ENCODE results near the gene CCL24.
"Not testable (repeated sequence)": the region's sequence is repeated elsewhere in the genome, so short reads cannot be mapped to it uniquely, and the experiment has no call there.

Gene CCL24

DNA sequence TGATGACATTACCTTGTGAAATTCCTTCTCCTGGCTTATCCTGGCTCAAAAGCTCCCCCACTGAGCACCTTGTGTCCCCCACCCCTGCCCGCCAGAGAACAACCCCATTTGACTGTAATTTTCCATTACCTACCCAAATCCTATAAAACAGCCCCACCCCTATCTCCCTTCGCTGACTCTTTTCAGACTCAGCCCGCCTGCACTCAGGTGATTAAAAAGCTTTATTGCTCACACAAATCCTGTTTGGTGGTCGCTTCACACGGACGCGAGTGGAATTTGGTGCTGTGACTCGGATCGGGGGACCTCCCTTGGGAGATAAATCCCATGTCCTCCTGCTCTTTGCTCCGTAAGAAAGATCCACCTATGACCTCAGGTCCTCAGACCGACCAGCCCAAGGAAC, 34.6 kb downstream of the CCL24 start:
- DNase-seq, result not testable (repeated sequence)

DNA sequence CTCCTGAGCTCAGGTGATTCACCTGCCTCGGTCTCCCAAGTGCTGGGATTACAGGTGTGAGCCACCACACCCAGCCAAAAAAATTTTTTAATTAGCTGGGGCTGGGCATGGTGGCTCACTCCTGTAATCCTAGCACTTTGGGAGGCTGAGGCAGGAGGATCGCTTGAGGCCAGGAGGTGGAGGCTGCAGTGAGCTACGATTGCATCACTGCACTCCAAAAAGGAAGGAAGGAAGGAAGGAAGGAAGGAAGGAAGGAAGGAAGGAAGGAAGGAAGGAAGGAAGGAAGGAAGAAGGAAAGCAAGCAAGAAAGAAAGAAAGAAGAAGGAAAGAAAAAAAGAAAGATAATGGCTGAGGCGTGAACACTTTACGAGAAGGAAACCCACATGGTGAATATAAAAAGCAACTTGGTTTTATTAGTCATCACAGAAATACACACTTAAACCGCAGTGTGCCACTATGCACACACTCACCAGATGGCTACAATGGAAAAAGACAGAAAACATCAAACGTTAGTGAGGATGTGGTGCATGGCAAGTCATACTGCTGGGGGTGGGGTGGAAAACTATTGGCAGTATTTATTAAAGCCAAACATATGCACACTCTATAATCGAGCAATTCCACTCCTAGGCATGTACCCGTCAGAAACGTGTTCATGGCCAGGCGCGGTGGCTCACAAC, 37.2 kb downstream of the CCL24 start:
- peak in 1 of 4 experiments; percentile 7 for DNase-seq

DNA sequence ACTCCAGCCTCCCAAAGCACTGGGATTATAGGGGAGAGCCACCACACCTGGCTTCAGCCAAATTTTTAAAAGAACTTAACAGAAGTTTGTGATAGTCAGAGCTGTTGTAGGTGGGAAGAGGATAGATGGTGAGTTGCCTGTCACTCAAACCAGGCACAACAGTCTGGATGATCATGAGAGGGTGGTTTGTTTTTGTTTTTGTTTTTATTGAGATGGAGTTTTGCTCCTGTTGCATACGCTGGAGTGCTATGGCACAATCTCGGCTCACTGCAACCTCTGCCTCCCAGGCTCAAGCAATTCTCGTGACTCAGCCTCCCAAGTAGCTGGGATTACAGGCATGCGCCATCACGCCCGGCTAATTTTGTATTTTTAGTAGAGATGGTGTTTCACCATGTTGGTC, 39.6 kb downstream of the CCL24 start:
- not testable (repeated sequence) for DNase-seq

DNA sequence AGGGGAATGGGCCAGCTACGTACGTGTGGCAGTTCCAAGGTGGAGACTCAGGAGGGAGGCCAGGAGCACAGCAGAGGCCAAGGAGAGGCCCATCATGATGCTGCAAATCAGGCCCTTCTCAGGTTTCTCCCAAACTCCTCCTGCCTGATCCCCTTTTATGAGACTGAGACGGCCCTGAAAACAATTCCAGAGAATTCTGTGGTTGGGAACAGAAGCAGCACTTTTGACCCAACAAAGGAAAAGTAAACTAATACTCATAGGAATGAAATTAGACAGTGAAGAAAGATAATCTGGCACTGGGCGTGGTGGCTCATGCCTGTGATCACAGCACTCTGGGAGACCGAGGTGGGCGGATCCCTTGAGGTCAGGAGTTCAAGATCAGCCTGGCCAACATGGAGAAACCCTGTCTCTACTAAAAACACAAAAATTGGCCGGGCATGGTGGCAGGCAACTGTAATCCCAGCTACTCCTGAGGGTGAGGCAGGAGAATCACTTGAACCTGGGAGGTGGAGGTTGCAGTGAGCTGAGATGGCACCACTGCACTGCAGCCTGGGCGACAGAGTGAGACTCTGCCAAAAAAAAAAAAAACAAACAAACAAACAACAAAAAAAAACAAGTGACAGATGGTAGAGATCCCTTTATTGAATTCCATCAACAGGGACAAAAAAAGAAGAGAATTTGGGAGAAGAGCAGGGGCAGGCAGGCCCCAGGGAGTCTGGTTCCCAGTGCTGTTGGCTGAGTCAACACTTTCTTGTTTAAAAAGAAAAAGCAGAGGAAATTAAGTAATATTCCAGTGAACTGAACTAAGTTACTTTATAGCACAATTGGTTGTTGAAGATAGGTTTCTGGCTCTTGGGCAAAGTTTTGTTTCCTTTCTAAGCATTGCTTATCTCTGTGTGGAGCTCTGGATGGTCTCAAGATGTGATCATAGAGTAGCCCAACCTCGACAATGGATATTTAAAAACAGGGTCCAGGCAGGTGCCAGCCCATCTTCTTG, 41.2 kb downstream of the CCL24 start, which contains the start of gene CCL26:
Gene CCL26, minus strand, starts transcription at position 131 of the 997 bp plus-strand sequence. Its CDS starts 35 bp downstream, at position 96.
- no peak for DNase-seq

GRCh38 chr7:75771224-75771623, 42.4 kb downstream of the CCL24 start:
- DNase-seq, result no peak

DNA sequence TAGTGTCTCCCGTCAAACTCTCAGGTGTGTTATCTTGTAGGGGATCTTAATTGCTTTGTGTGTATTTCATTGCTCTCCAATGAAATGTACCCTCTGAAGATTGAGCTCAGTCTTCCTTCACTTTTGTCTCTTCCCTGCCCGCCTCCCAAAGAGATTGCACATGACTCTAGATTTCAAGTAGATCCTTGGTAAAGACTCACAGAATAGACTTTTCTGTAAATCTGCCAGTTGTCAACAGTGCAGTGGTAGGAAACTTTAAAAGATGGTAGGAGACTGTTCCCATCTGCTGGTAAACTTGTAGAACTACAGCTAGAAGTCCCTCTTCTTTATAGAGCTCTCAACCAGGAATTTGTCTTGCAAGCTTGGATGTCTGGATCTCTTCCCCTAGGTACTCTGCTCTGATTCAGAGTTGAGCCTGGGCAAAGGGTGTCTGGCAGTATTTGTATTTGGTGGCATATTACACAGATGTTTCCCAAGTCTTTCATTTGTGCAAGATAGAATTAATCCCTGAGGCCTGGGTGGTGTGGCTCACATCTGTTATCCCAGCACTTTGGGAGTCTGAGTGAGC, 51.2 kb downstream of the CCL24 start:
- no peak for DNase-seq

DNA sequence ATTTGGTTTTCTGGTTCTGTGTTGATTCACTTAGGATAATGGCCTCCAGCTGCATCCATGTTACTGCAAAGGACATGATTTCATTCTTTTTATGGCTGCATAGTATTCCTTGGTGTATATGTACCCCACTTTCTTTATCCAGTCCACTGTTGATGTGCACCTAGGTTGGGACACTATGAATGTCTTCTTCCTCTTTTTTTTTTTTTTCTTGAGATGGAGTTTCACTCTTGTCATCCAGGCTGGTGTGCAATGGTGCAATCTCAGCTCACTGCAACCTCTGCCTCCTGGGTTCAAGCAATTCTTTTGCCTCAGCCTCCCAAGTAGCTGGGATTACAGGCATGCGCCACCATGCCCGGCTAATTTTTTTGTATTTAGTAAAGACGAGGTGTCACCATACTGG, 51.8 kb downstream of the CCL24 start:
- DNase-seq, result not testable (repeated sequence)

Data from activated CD4-positive, CD25-positive, alpha-beta regulatory T cell (primary cell).